HEK293 (cell line): Measurements from ENCODE around the gene P2RX7.
A peak's percentile ranks its signal among the peaks of the same experiment; 100 is the strongest.

Experiments used
- BCL11B ChIP-seq: fragments of 450-650 bp; formaldehyde crosslinking; IDR thresholded peaks from 2 replicates; pipeline ENCODE4 v1.5.1; 2016; ENCODE audit warnings: low read depth, missing biosample characterization, missing genetic modification characterization
- OSR2 ChIP-seq: fragments of 450-650 bp; formaldehyde crosslinking; IDR thresholded peaks from 2 replicates; pipeline ENCODE4 v1.5.1; 2016; ENCODE audit warnings: missing biosample characterization, missing genetic modification characterization
- PATZ1 ChIP-seq: fragments of 450-650 bp; formaldehyde crosslinking; IDR thresholded peaks from 2 replicates; pipeline ENCODE4 v1.5.1; 2016; ENCODE audit warnings: missing biosample characterization, missing genetic modification characterization
- TSHZ1 ChIP-seq: fragments of 450-650 bp; formaldehyde crosslinking; IDR thresholded peaks from 2 replicates; pipeline ENCODE4 v1.5.1; 2016; ENCODE audit warnings: missing biosample characterization, missing genetic modification characterization, borderline replicate concordance
- ZBTB10 ChIP-seq: fragments of 450-650 bp; formaldehyde crosslinking; IDR thresholded peaks from 2 replicates; pipeline ENCODE4 v1.5.1; 2016; ENCODE audit warnings: missing biosample characterization, missing genetic modification characterization
- ZBTB11 ChIP-seq: fragments of 450-650 bp; formaldehyde crosslinking; conservative IDR thresholded peaks from 2 replicates; pipeline ENCODE4 v1.5.1; 2016; ENCODE audit warnings: low read depth, missing biosample characterization, missing genetic modification characterization
- ZNF10 ChIP-seq: fragments of 450-650 bp; formaldehyde crosslinking; IDR thresholded peaks from 2 replicates; pipeline ENCODE4 v1.5.1; 2017; ENCODE audit warnings: missing biosample characterization, missing genetic modification characterization
- ZNF133 ChIP-seq: fragments of 450-650 bp; formaldehyde crosslinking; IDR thresholded peaks from 2 replicates; pipeline ENCODE4 v1.5.1; 2016; ENCODE audit warnings: missing biosample characterization, missing genetic modification characterization
- ZNF341 ChIP-seq: fragments of 450-650 bp; formaldehyde crosslinking; IDR thresholded peaks from 2 replicates; pipeline ENCODE4; 2016; ENCODE audit warnings: low read depth, missing biosample characterization, missing genetic modification characterization
- ZNF513 ChIP-seq: fragments of 450-650 bp; IDR thresholded peaks from 2 replicates; pipeline ENCODE4 v1.5.1; 2018; ENCODE audit warnings: missing biosample characterization, missing genetic modification characterization
- ZNF548 ChIP-seq: fragments of 450-650 bp; formaldehyde crosslinking; IDR thresholded peaks from 2 replicates; pipeline ENCODE4 v1.5.1; 2016; ENCODE audit warnings: missing biosample characterization, missing genetic modification characterization
- ZNF623 ChIP-seq: fragments of 450-650 bp; formaldehyde crosslinking; IDR thresholded peaks from 2 replicates; pipeline ENCODE4 v1.5.1; 2016; ENCODE audit warnings: missing biosample characterization, missing genetic modification characterization
- ZNF660 ChIP-seq: fragments of 450-650 bp; IDR thresholded peaks from 2 replicates; pipeline ENCODE4 v1.5.1; 2018; ENCODE audit warnings: missing biosample characterization, mild to moderate bottlenecking, missing genetic modification characterization
- ZNF664 ChIP-seq: fragments of 450-650 bp; formaldehyde crosslinking; IDR thresholded peaks from 2 replicates; pipeline ENCODE4 v1.5.1; 2016; ENCODE audit warnings: missing biosample characterization, missing genetic modification characterization
- ZNF768 ChIP-seq: fragments of 450-650 bp; formaldehyde crosslinking; IDR thresholded peaks from 2 replicates; pipeline ENCODE4 v1.5.1; 2018; ENCODE audit warnings: missing biosample characterization, mild to moderate bottlenecking, missing genetic modification characterization
- ZNF777 ChIP-seq: fragments of 450-650 bp; formaldehyde crosslinking; IDR thresholded peaks from 2 replicates; pipeline ENCODE4 v1.5.1; 2017; ENCODE audit warnings: missing biosample characterization, missing genetic modification characterization, borderline replicate concordance
- ZNF843 ChIP-seq: fragments of 450-650 bp; formaldehyde crosslinking; IDR thresholded peaks from 2 replicates; pipeline ENCODE4 v1.5.1; 2016; ENCODE audit warnings: missing biosample characterization, missing genetic modification characterization
- ZSCAN30 ChIP-seq: fragments of 450-650 bp; IDR thresholded peaks from 2 replicates; pipeline ENCODE4 v1.5.1; 2018; ENCODE audit warnings: missing biosample characterization, mild to moderate bottlenecking, missing genetic modification characterization, moderate library complexity
- ZXDB ChIP-seq: fragments of 450-650 bp; formaldehyde crosslinking; IDR thresholded peaks from 2 replicates; pipeline ENCODE4 v1.5.1; 2016; ENCODE audit warnings: missing biosample characterization, missing genetic modification characterization
- TF ChIP-seq, protein P1 (sequence below): fragments of 450-650 bp; formaldehyde crosslinking; IDR thresholded peaks from 2 replicates; pipeline ENCODE4 v1.5.1; 2016; ENCODE audit warnings: missing biosample characterization, missing genetic modification characterization
- TF ChIP-seq, protein P2 (sequence below): fragments of 450-650 bp; formaldehyde crosslinking; IDR thresholded peaks from 2 replicates; pipeline ENCODE4 v1.5.1; 2017; ENCODE audit warnings: missing biosample characterization, missing genetic modification characterization

Gene P2RX7

DNA sequence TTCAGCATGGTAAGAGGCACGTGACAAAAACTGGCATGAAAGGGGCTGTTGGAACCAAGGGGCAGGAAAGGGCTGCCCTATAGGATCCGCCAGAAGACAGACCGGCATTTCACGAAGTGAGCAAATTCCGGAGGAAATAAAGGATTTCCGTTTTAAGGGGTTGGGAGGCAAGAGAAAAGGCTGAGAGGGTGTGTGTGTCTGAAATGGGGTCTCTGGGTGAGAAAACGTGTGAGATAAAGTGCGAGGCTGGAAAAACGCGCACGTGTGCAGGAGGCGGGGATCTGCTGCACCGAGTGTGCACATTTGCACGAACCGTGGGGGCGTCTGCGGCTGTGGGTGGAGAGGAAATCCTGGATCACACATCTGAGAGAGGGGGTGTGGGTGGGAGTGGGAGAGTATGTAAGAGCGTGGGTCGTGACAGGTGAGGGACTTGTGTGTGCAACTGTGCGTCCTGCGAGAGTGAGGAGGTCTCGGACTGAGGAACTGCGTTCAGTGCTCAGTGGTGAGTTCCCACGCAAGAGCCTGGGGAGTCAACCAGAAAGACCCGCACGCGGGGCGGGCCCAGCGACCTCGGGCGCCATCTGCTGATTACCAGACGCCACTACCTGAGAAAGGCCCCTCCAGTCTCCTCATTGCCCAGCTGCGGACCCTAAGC, 37.0 kb upstream of the P2RX7 start (continued):
- TF ChIP-seq ZBTB11 (tag by site-specific recombination) (peak; percentile 60), ZNF513 (tag by site-specific recombination) (no peak), ZNF768 (tag by site-specific recombination) (no peak), ZNF623 (tag by site-specific recombination) (no peak), ZNF777 (tag by site-specific recombination) (peak; percentile 92), TSHZ1 (tag by site-specific recombination) (no peak), BCL11B (tag by site-specific recombination) (no peak), PATZ1 (peak; percentile 90), ZSCAN30 (tag by site-specific recombination) (no peak), ZBTB10 (0 out of 2 replicates have a peak, but pooled peaks have one; percentile 65), OSR2 (tag by site-specific recombination) (no peak), ZXDB (tag by site-specific recombination) (0 out of 2 replicates have a peak, but pooled peaks have one; percentile 32), ZNF548 (tag by site-specific recombination) (peak; percentile 50; the same call in 1 of the 2 replicates), ZNF664 (tag by site-specific recombination) (no peak), ZNF660 (tag by site-specific recombination) (0 out of 2 replicates have a peak, but pooled peaks have one; percentile 40), ZNF10 (no peak), ZNF843 (0 out of 2 replicates have a peak, but pooled peaks have one; percentile 47), ZNF133 (tag by site-specific recombination) (0 out of 2 replicates have a peak, but pooled peaks have one; percentile 9), ZNF341 (tag by site-specific recombination) (peak; percentile 41)
- TF ChIP-seq, protein P1, sequence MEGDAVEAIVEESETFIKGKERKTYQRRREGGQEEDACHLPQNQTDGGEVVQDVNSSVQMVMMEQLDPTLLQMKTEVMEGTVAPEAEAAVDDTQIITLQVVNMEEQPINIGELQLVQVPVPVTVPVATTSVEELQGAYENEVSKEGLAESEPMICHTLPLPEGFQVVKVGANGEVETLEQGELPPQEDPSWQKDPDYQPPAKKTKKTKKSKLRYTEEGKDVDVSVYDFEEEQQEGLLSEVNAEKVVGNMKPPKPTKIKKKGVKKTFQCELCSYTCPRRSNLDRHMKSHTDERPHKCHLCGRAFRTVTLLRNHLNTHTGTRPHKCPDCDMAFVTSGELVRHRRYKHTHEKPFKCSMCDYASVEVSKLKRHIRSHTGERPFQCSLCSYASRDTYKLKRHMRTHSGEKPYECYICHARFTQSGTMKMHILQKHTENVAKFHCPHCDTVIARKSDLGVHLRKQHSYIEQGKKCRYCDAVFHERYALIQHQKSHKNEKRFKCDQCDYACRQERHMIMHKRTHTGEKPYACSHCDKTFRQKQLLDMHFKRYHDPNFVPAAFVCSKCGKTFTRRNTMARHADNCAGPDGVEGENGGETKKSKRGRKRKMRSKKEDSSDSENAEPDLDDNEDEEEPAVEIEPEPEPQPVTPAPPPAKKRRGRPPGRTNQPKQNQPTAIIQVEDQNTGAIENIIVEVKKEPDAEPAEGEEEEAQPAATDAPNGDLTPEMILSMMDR (tag by site-specific recombination) = no peak; the same call in none of the 2 replicates
- TF ChIP-seq, protein P2, sequence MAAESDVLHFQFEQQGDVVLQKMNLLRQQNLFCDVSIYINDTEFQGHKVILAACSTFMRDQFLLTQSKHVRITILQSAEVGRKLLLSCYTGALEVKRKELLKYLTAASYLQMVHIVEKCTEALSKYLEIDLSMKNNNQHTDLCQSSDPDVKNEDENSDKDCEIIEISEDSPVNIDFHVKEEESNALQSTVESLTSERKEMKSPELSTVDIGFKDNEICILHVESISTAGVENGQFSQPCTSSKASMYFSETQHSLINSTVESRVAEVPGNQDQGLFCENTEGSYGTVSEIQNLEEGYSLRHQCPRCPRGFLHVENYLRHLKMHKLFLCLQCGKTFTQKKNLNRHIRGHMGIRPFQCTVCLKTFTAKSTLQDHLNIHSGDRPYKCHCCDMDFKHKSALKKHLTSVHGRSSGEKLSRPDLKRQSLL (tag by site-specific recombination) = no peak
